HG03378 (cell line): ENCODE results near the gene TBCD.

Experiments used
- ATAC-seq: cut with Tn5 transposase; IDR thresholded peaks from one replicate; pipeline ENCODE4 v1.9.1; 2021; ENCODE audit warnings: mild to moderate bottlenecking, moderate library complexity; ENCODE audit not compliant: unreplicated experiment

The TBCD gene

GRCh38 chr17:82932518-82933310, 180.8 kb downstream of the TBCD start:
- ATAC-seq = no peak

DNA sequence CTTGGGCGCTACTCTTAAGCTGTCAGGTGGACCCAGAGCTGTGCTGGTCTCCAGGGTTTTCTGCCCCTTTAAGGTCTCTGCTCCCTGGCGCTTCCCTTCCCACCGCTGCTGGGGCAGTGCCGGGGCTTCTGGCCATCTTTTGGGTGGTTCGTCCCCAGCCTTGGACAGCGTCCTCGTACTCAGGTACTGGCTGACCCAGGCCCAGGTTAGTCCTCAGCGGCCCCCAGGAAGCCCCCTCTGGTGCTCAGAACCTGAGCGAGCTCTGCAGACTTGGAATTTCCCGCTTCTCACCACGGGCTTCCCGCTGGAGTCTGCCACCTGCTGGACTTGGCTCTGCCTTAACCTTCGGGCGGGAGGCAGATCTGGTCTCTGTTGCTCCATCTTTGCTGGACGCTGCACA, 182.0 kb downstream of the TBCD start:
- no peak for ATAC-seq

DNA sequence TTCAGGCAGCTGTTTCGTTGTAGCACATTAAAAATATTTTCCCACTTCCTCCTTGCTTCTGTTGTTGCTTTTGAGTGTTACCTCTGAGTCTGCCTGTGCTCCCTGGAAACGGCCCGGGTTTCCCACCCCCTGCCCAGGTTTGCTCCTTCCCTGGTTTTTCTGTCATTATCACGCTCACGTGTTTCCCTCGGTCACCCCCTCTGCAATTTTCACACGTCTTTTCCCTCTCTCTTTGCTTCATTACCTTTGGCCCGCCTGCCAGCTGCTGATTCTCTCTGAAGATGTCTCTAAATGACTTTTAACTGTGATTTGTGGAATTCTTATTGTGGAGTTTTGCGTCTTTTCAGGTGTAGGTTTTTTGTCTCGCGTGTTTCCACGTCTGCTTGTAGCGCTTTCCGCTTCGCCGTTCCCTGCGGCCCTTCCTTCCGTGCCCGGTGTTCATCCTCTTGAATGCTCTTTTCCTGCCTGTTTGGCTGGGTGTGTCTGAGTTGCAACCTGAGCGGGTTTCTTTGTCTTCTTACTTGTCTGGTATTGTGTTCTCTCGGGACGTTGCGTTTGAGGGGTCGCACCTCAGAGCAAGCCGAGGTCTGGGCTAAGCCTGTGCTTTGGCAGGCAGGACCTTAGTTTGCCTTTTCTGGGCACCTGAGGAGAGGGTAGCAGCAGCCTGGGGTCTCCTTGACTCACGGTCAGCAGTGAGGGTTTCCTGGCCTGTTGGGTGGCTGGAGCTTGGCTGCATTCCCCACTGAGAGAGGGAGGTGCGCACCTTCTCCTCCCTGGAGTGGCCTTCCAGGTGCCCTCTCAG, 184.3 kb downstream of the TBCD start:
- no peak for ATAC-seq

GRCh38 chr17:82936768-82937171, 184.9 kb downstream of the TBCD start:
- no peak for ATAC-seq

- ATAC-seq = no peak
Measured at GRCh38 chr17:82937411-82938371, 185.8 kb downstream of the TBCD start.

- ATAC-seq = no peak
Measured at GRCh38 chr17:82938486-82938872, 186.6 kb downstream of the TBCD start.

- no peak for ATAC-seq
Measured at GRCh38 chr17:82938873-82939620, 187.2 kb downstream of the TBCD start.

- no peak for ATAC-seq
Measured at GRCh38 chr17:82939621-82940135, 187.8 kb downstream of the TBCD start.

DNA sequence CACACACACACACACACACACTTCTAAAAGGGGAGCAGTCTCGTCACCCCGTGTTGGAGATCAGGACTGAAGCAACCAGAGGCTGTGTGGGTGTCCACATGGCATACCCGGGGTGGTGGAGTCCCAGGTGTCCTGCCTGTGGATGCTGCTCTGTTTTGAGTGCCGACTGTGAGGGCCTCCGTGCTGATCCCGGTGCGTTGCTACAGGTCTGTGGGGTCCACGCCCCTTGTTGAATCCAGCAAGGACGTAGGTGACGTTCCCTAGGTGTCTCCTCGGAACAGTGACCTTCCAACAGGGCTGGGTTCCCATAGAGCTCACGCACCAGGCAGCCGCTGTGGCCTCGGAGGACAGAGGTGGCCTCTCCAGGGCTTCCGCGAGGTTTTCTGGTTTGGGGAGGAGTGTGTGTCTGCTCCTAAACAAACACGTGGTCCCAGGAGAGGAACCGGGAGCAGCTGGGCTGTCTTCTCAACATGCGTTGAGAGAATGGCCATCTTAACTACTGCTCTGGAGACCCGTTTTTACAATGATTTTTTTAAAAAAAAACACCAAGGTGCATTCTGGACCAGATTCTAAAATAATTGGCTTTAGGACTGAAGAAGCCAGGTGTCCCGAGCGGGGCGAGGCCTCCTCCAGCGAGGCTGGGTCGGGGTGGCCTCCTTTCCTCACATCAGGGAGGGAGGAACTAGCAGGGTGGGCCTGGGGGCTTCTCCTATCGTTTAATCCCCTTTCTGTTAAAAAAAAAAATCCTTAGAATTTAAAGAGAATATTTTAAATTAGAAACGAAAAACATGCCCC, 188.6 kb downstream of the TBCD start:
- ATAC-seq = no peak

DNA sequence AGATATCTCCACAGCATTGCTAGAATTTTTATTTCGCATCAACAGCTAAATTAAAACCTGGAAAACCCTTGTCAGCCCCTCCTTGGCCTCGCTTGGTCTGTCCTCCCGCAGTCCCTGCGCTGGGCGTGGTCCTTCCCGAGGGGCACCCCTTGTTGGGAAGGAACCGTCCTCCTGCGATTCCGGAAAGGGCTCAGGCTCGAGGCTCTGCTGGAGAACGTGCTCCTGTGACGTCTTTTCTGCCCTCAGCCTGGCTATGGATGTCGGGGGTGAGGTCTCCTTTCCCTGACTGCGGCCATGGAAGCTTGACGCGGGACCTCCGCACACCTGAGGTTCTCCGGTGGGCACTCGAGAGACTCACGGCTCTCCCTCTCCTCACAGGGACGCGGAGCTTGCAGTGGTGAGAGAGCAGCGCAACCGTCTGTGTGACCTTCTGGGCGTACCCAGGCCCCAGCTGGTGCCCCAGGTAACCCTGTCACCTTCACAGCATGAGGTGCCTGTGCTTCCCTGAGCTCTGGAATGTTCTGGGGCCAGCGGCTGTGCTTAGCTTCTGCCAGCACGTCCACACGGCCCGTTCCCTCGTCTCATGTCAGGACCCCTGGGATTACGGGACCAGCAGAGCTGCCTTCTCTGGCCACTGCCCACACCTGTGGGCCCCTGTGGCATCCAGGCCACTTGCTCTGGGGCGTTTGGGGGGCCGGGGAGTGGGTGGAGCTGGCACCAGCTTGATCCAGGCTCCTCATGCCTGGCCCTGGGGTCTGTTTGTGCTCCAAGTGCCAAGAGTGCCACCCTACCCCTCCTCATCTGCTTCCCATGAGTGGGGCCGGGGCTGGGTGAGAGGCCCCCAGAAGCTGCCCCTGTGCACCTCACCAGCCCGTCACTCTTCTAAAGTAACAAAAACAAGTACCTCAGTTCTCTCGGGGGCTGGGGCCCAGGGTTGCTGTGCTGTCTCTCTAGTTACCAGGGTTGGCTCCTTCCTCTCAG, 189.4 kb downstream of the TBCD start:
- ATAC-seq = no peak

DNA sequence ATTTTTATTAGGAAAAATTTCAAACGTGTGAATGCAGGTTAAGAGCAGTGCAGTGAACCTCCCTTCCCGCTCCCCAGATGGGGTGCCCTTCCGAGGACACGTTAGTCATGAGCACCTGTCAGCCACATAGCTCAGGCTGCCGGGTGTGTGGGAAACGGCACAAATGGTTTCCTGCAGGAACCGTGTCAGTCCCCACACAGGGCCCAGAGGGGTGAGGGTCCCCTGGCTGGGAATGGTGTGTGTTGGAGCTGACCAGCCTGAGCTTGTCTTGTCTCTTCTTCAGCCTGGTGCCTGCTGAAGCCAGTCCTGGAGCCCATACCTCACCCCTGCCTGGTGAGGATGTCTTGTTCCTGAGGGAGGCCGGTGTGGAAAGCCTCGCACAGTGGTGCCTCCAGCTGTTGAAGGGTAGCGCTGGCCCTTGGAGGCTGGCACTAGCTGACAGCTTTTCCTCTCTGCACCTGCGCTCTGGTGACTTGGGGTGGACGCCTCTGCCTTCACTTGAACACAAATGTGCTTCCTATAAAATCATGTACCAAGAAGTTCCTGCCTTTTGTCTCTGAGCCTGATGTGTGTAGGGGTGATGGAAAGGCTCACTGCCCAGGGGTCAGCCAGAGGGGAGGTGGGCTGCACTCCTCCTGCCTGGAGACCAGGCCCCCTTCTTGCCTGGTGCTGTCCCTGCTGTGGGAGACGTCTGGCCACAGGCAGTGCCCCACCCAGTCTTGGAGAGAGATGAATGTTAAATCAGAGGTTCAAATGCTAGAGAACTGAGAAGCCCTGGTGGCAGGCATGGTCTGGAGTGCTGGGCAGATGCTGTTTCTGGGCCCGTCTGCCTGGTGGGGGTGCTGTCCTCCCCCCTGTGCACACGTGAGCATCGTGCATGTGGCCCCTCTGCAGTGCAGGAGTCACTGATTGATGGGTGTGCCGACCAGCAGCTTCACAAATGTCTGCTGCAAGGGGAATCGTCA, 190.6 kb downstream of the TBCD start:
- ATAC-seq = no peak

DNA sequence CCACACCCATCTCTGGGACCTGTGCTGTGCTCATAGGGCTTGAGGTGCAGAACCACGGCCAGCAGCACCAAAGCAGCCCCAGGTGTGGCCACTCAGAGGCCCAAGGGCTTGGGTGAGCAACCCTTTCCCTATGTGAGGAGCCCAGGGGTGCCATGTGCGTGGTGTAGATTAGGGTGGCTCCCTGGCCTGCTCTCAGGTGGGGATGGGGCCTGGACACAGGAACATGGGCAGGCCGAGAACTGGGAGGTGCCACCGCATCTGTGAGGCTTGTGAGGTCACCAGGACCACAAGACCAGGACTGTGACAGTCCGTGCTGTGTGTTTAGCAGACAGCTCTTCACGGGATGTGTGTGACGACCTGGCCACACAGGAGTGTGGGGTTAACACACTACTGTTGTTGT, 191.5 kb downstream of the TBCD start:
- ATAC-seq = no peak

DNA sequence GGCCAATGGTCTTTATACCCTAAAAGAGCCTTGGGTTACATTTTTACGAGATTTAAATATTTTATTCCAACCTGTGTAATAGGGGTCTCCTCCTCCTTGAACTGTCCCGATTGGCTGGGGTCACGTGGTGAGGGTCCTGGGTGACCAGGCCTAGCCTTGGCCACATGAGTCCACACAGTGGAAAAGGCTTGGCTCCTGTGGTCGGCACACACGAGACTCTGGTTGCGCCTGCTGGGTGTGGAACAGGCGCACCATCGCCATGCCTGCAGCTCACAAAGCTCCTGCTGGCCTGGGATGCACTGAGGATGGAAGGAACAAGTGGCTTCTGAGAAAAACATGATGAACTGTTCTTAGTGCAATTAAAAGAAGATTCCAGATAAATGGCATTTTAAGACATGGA, 191.9 kb downstream of the TBCD start:
- ATAC-seq = no peak

GRCh38 chr17:82944990-82945389, 193.1 kb downstream of the TBCD start:
- ATAC-seq = no peak

DNA sequence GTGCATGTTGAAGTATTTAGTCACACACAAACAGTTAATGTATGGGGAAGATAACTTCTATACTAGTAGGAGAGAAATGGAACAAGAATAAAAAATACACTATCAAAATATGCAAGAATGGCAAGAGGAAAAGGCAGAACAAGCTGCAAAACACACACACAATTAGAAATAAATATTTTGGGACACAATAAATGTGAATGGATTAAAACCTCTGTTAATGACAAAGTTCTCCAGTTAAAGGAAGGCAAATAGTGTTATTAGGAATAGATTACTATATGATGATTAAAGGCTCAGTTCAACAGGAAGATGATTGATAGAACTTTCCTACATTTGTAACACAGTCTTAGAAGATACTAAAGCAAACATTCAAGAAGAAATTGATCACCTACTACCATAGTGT, 194.2 kb downstream of the TBCD start:
- ATAC-seq = no peak

- ATAC-seq = no peak
Measured at GRCh38 chr17:82947051-82947991, 195.5 kb downstream of the TBCD start.
